Raji (cell line): ENCODE data around the gene IGSF3.

Experiments
- POLR2A ChIP-seq: IDR thresholded peaks from 2 replicates; pipeline ENCODE4 v1.6.1; 2011; ENCODE audit warnings: low read depth, low read length, control low read depth; ENCODE audit not compliant: insufficient read depth

Gene IGSF3

GRCh38 chr1:116569776-116570357 lies 97.7 kb downstream of the IGSF3 start:
- peak; percentile 47; the same call in 1 of the 2 replicates for TF ChIP-seq POLR2A

GRCh38 chr1:116569381-116569670 lies 98.2 kb downstream of the IGSF3 start:
- no peak for TF ChIP-seq POLR2A

- TF ChIP-seq POLR2A = no peak
Observed at GRCh38 chr1:116568662-116569380, 98.7 kb downstream of the IGSF3 start.

- no peak for TF ChIP-seq POLR2A
Observed at GRCh38 chr1:116567790-116568661, 99.5 kb downstream of the IGSF3 start.

GRCh38 chr1:116565222-116565621 lies 102.3 kb downstream of the IGSF3 start:
- no peak for TF ChIP-seq POLR2A

- no peak for TF ChIP-seq POLR2A
Observed at GRCh38 chr1:116564426-116564825, 103.1 kb downstream of the IGSF3 start.

GRCh38 chr1:116561563-116561962 lies 106.0 kb downstream of the IGSF3 start:
- TF ChIP-seq POLR2A = no peak

GRCh38 chr1:116560704-116561490 lies 106.6 kb downstream of the IGSF3 start:
- no peak for TF ChIP-seq POLR2A

GRCh38 chr1:116559304-116559761 lies 108.2 kb downstream of the IGSF3 start:
- no peak for TF ChIP-seq POLR2A

- no peak for TF ChIP-seq POLR2A
Observed at GRCh38 chr1:116558571-116558970, 109.0 kb downstream of the IGSF3 start.

- TF ChIP-seq POLR2A = no peak
Observed at GRCh38 chr1:116558140-116558549, 109.4 kb downstream of the IGSF3 start.

GRCh38 chr1:116557323-116557878 lies 110.1 kb downstream of the IGSF3 start:
- TF ChIP-seq POLR2A = no peak

GRCh38 chr1:116556289-116557006 lies 111.1 kb downstream of the IGSF3 start:
- TF ChIP-seq POLR2A = no peak

- no peak for TF ChIP-seq POLR2A
Observed at GRCh38 chr1:116554924-116555323, 112.6 kb downstream of the IGSF3 start.
